ENCODE measurements around the gene CALCOCO1.

GRCh38 chr12:53755893-53756292 is 28.6 kb upstream of the CALCOCO1 start:
- TF ChIP-seq EZH2 (IDR thresholded peaks at IDR 0.05; ENCODE audit: insufficient read depth, poor library complexity, severe bottlenecking) = no peak
- TF ChIP-seq EZH2phosphoT487 (IDR thresholded peaks at IDR 0.05; ENCODE audit: insufficient read depth, low read depth) = no peak
